HG03103 (cell line): ENCODE data around the gene KLHL3.

Experiments used
- ATAC-seq: cut with Tn5 transposase; IDR thresholded peaks from one replicate; pipeline ENCODE4 v1.9.1; 2021; ENCODE audit warnings: low read depth; ENCODE audit not compliant: unreplicated experiment

KLHL3 gene

DNA sequence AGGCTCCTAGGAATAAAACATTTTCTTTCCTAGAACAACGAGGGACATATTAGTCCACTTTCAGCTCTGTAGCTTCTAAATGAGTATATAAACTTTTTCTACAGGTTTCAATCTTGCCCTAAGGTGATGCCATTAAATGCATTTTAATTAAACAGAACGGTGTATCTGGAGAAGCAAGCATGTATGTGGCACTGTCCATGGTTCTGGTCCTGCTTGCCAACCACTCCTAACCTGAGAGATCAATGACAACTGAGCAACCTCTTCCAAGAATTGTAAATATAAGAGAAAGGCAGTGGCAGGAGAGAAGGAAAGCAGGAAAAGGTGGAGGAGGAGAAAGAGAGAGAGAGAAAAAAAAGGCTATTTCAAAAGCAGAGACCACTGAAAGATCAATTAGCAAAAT lies 141.2 kb downstream of the KLHL3 start:
- no peak for ATAC-seq

DNA sequence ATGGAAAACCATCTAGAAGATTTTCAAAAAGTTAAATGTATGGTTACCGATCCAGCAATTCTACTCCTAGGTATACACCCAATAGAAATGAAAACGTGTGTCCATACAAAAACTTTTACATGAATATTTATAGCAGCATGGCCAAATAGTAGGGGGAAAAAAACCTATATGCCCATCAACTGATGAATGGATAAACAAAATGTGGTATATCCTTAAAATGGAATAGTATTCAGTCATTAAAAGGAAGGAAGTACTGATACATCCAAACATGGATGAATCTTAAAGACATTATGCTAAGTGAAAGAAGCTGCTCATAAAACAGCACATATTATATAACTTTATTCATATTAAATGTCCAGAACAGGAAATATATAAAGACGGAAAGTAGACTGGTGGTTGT lies 143.6 kb downstream of the KLHL3 start:
- no peak for ATAC-seq

- no peak for ATAC-seq
Observed at GRCh38 chr5:137589185-137589584, 146.7 kb downstream of the KLHL3 start.

- ATAC-seq, result no peak
Observed at GRCh38 chr5:137587919-137588318, 148.0 kb downstream of the KLHL3 start.

DNA sequence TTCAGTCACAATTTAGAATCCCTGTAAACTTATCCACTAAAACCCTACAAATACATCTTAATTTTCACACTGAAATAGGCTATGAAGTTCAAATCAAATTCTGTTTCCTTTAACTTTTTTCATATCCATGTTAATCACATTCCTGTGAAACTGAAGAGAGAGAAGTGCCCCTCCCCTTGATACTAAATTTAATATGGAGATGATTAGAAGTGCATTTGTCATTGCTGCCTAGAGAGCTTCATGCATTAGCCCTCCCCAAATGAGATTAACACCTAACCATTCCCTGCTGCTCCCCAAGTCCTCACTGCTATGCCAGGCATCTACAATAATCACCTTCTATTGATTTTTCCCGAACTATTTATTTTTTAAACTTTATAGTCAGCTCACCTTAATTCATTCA lies 151.6 kb downstream of the KLHL3 start:
- ATAC-seq, result no peak

DNA sequence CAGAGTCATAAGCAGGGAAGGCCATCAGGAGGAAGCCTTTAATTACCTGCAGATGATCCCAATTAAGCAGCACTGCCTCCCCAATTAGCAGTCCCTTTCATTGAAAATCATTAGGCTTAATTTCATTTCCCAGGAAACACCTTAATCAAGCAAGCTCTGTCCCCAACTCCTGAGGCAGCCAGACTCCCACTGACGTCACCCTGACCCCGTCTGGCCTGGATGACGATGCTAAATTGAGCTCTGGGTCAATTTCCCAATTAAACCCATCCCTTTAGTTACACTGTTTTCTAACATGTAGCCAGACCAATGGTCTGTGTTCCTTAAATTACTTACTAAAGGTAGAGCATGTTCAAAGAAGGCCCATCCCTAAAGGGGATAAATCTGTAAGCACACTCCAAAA lies 152.8 kb downstream of the KLHL3 start:
- no peak for ATAC-seq

DNA sequence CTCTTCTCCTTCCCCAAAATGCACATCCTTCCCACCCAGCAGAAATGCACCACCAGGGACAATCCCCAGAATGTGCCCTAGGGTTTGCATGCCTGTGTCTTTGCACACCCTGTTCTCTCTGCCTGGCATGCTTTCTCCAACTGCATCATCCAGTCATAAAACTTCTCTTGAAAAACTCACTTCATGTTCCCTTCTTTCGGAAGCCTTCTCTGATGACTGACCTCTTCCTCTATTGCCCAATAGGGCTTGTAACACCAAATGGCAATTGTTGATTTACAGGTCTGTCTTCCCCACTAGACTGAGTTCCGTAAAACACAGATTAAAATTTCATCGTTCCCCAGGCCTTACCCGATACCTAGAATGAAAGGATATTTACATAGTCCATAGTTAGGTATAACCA lies 153.7 kb downstream of the KLHL3 start:
- ATAC-seq, result no peak

- ATAC-seq, result no peak
Observed at GRCh38 chr5:137581776-137582175, 154.1 kb downstream of the KLHL3 start.

- no peak for ATAC-seq
Observed at GRCh38 chr5:137580030-137580429, 155.9 kb downstream of the KLHL3 start.

DNA sequence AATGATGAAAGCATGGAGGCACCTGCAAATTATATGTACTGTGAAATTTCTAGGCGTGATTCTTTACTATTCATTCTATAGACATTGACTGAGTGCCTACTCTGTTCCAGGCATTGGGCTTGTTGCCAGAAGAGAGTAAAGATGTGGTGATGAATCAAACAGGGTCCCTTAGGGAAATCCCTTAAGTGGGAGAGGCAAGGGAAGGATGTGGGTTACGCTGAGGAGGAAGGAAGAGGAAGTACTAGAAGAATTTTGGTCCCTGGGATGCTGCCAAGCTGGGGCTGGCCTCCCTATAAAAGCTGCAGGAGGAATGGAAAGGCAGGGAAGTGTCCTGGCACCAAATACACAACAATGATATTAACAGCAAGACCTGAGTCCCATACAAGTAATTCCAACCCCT lies 160.0 kb downstream of the KLHL3 start:
- ATAC-seq, result no peak

DNA sequence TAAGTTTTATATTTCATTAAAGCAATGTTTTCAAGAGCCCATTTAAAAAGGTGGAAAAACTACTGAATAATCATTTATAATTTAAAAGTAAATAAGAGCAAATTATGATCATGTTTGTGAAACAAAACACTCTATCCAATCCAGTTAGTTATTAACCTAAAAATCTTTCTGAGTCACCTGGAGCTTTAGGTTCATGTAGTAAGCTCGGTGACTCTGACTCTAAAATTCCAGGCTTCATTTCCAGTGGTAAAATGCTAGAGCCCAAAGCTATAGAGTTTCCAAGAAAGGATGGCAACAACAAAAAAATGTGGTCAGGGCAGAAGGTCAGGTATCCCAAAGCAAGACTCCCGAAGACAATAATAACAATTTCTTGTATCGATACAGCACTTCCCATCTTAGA lies 160.7 kb downstream of the KLHL3 start:
- no peak for ATAC-seq

DNA sequence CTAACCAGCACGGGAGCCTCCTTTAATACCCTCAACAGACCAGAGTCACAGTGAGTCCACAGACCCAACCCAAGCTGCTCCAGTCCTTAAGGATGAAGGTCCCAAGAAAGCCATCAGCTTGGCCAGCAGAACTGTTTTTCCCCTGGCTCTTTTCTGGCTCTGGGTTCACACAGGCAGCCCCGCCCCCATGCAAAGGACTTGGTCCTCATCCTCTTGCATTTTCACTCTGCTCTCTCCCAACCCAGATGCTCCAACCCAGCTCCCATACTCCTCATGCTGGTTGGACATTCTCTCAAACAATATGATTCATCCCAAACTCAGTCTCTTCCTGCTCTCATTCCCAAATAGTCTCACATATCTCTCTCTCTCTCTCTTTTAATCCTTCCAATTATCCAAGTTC lies 162.5 kb downstream of the KLHL3 start:
- no peak for ATAC-seq

- no peak for ATAC-seq
Observed at GRCh38 chr5:137572042-137572695, 163.7 kb downstream of the KLHL3 start.

- ATAC-seq, result no peak
Observed at GRCh38 chr5:137570070-137570469, 165.8 kb downstream of the KLHL3 start.
